ENCODE data around the gene MED15. TPM values are rescaled to one million over a fixed set of nuclear protein-coding genes. Genes with fewer than 3 reads are reported as not detected.

Gene MED15
- total RNA-seq, 4 donors from 2014 or later: 30.6 to 62.3 (median 54.3) TPM

- H3K36me3 ChIP-seq: peaks cover 0 to 31% of the 10 kb centered on the region in 2 donors
- TF ChIP-seq CTCF (IDR thresholded peaks at IDR 0.05): no peak
- no peak for TF ChIP-seq POLR2A (IDR thresholded peaks at IDR 0.05)
- TF ChIP-seq EP300 (IDR thresholded peaks at IDR 0.05): no peak
- TF ChIP-seq POLR2AphosphoS5 (IDR thresholded peaks at IDR 0.05): no peak
- peaks cover 0 to 1% (median 0%) of the 10 kb centered on the region in 3 donors for H3K4me1 ChIP-seq
- H3K4me3 ChIP-seq: no peak overlapping the region
- no peaks in the 10 kb centered on the region for H3K9me3 ChIP-seq
- H3K27ac ChIP-seq: no peak overlapping the region
- ATAC-seq: no peak
- H3K27me3 ChIP-seq: no peaks in the 10 kb centered on the region
- WGBS, 2 donors (ENCODE audit: low coverage in 1 of 2): 83 to 87% methylated on average over 1 to 4 of the region's 4 CpGs
These were observed 22.3 kb upstream of the MED15 start for GRCh38 chr22:20484948-20485683.

- WGBS, 2 donors (ENCODE audit: low coverage in 1 of 2): 95 to 100% methylated on average over 1 to 2 of the region's 2 CpGs
- no peak for ATAC-seq
These were observed 21.2 kb upstream of the MED15 start for GRCh38 chr22:20486229-20486628.

GRCh38 chr22:20487715-20488114 is 19.7 kb upstream of the MED15 start:
- no peak for ATAC-seq
- H3K27me3 ChIP-seq: no peaks in the 10 kb centered on the region
- H3K36me3 ChIP-seq: peaks cover 0 to 31% of the 10 kb centered on the region in 2 donors
- no peak overlapping the region for H3K27ac ChIP-seq
- H3K4me1 ChIP-seq: peaks cover 0 to 22% (median 0%) of the 10 kb centered on the region in 3 donors
- H3K9me3 ChIP-seq: no peaks in the 10 kb centered on the region
- WGBS, 2 donors (ENCODE audit: low coverage in 1 of 2): 97 to 100% methylated on average over 1 to 2 of the region's 2 CpGs
- H3K4me3 ChIP-seq: no peak overlapping the region
- no peak for TF ChIP-seq POLR2AphosphoS5 (IDR thresholded peaks at IDR 0.05)
- TF ChIP-seq CTCF (IDR thresholded peaks at IDR 0.05): no peak
- TF ChIP-seq EP300 (IDR thresholded peaks at IDR 0.05): no peak
- TF ChIP-seq POLR2A (IDR thresholded peaks at IDR 0.05): no peak

More at GRCh38 chr22:20486229-20486628, 21.2 kb upstream of the MED15 start:
- Histone ChIP-seq H3K4me3 (no peak overlapping the region), H3K36me3 (peaks cover 0 to 31% of the 10 kb centered on the region in 2 donors), H3K9me3 (no peaks in the 10 kb centered on the region), H3K4me1 (peaks cover 0 to 7% (median 0%) of the 10 kb centered on the region in 3 donors), H3K27ac (no peak overlapping the region), H3K27me3 (no peaks in the 10 kb centered on the region)
- no peak for TF ChIP-seq POLR2AphosphoS5 (IDR thresholded peaks at IDR 0.05)

- no peaks in the 10 kb centered on the region for H3K9me3 ChIP-seq
- no peak for ATAC-seq
- H3K4me3 ChIP-seq: no peak overlapping the region
- H3K36me3 ChIP-seq: peaks cover 0 to 20% of the 10 kb centered on the region in 2 donors
- no peaks in the 10 kb centered on the region for H3K27me3 ChIP-seq
- TF ChIP-seq CTCF (IDR thresholded peaks at IDR 0.05) (no peak), POLR2A (IDR thresholded peaks at IDR 0.05) (no peak), EP300 (IDR thresholded peaks at IDR 0.05) (no peak), POLR2AphosphoS5 (IDR thresholded peaks at IDR 0.05) (no peak)
- H3K27ac ChIP-seq: no peak overlapping the region
- 60% methylated on average over 1 of the region's 11 CpGs; no CpG with 5 or more reads in 1 of the 2 donors for WGBS, 2 donors (ENCODE audit: low coverage in 1 of 2)
- H3K4me1 ChIP-seq: peaks cover 0 to 34% (median 4%) of the 10 kb centered on the region in 3 donors
These were observed 18.5 kb upstream of the MED15 start for GRCh38 chr22:20488946-20489345.

GRCh38 chr22:20490183-20490940 is 17.0 kb upstream of the MED15 start:
- Histone ChIP-seq H3K9me3 (no peaks in the 10 kb centered on the region), H3K36me3 (peaks cover 0 to 19% of the 10 kb centered on the region in 2 donors), H3K4me3 (no peak overlapping the region), H3K4me1 (peaks cover 0 to 46% (median 9%) of the 10 kb centered on the region in 3 donors), H3K27ac (no peak overlapping the region), H3K27me3 (no peaks in the 10 kb centered on the region)
- TF ChIP-seq POLR2A (IDR thresholded peaks at IDR 0.05): no peak
- TF ChIP-seq POLR2AphosphoS5 (IDR thresholded peaks at IDR 0.05): no peak
- no peak for ATAC-seq
- 80 to 81% methylated on average over 1 to 5 of the region's 6 CpGs for WGBS, 2 donors (ENCODE audit: low coverage in 1 of 2)
